ENCODE data around the gene HDAC5. TPM values are rescaled to one million over a fixed set of nuclear protein-coding genes. Genes with fewer than 3 reads are reported as not detected.
A peak's percentile ranks its signal among the peaks of the same experiment; 100 is the strongest.
"Not testable (repeated sequence)": the region's sequence is repeated elsewhere in the genome, so short reads cannot be mapped to it uniquely, and the experiment has no call there.

HDAC5 gene
- total RNA-seq, 2 donors from 2014 or later: 17.3 to 27.8 TPM

DNA sequence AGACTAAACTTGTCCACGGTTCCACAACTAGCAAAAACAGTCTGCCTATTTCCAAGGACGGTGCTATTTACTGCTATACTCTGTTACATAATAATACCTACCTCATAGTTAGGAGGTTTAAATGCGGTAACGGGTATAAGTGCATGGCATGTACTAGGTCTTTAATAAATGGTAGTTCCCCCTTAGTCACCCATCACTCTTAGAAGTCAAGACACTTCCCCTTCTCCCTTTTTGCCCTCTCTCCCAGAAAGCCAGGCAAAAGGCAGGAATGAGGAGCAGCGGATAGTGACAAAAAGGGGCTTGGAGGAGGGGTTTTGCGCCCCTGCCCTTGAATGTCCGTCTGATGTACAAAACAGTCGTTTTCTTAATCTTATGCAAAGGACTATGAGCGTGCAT, 55.9 kb downstream of the HDAC5 start:
- ATAC-seq: no peak
- no peak for DNase-seq (ENCODE audit: low spot score in 2 of 2)
- Mint-ChIP-seq H3K27ac (peak overlapping the region in 1 of 2 donors; percentile 89), H3K9me3 (no peaks in the 10 kb centered on the region), H3K36me3 (peaks cover 8 to 22% of the 10 kb centered on the region in 2 donors)

DNA sequence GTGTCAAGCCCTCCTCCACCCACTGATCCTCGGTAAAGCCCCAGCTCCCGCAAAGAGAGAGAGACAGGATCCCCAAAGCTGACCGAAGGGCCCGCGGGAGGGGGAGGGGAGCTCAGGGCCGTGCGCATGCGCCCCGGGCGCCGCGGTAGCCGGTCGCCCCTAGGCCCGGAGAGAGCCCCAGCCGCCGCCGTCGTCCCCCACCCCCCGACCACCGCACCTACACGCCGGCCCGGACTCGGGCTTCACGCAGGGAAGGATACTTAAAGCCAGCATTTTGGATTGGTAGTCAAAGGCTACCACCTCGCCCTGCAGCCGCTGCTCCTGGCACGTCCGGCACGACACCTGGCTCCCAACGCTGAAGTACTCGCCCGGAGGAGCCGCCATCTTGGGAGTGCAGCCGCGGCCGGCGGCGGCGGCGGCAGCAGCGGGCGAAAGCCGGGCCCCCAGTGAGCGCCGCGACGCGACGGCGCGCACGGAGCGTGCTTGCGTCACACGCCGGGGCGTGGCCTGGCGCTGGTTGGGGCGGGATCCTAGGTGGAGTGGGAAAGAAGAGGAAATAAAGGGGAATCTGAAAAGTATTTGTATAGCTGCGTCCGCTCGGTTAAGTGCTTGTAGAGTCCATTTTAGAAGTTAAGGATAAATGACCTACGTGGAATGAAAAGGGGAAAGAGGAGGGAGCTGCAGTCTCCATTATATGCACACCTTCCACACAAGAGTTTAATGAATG, 57.1 kb downstream of the HDAC5 start, which contains the start of gene LSM12:
LSM12 (minus strand) TSS at position 468 of the 727 bp plus-strand sequence; CDS start at position 384, 84 bp downstream.
- DNase-seq (ENCODE audit: low spot score in 2 of 2) (peak; percentile 90 to 97), ATAC-seq (peak; percentile 75 to 85)
- Mint-ChIP-seq H3K27ac (peak within 1 kb of the TSS; percentile 89 to 99), H3K36me3 (peaks cover 8 to 28% of the 10 kb centered on the region in 2 donors), H3K9me3 (no peaks in the 10 kb centered on the region)

DNA sequence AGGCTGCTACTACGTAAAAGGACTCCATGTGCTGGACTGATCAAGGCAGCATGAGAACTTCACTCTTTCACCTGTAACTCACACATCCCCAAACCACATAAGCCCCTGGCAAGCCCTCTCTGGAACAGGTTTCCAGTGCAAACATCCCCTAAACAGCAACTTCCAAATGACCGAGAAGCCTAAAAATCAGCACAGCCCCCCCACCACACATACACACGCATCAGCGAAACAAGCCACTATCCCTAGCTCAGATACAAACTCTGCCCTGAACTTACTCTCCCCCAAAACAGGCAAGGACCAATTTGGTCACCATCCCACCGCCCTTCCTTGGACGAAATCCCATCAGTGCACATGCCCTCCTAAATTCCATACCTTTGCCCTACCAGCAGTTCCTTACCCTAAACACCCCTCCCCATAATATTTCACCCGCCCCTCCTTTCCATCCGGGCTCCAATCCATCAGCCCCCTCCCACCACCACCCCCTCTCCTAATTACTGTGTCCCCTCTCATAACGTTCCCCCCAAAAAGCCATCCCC, 57.7 kb downstream of the HDAC5 start:
- H3K27ac Mint-ChIP-seq: peak overlapping the region; percentile 89 to 99
- ATAC-seq: no peak

DNA sequence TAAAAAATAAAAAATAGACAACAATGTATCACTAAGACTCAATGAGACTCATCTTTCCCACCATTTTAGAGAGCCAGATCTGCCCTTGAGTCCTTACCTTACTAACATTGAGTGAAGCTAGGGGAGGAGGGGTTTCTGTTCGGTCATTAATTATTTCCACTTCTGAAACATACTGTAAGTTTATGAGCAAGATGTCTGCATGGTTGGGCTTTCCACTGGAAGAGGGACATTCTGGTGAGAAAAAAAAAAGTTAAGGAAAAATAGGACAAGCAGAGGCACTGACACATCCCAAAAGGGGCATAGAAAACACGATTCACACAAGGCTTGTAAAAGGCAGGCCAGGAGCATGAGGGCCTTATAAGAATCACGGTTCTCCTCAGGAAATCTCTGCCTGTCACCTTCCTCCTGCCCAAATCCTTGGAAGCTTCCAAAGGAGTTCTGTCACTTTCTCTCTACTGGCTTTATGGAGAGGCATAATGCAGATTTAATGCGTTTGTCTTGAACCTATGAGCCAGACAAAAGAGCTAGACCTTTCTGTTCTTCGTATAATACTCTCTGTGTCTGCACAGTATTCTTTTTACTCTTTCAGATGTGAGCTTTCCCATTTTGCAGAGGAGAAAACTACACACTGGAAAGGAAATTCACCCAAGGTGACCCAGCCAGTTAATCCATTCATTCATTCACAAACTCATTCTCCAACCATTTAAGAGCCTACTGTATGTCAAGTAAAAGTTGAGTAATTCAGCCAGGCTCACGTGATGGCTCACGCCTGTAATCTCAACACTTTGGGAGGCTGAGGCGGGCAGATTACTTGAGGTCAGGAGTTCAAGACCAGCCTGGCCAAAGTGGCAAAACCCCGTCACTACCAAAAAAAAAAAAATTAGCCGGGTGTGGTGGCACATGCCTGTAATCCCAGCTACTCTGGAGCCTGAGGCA, 59.5 kb downstream of the HDAC5 start:
- H3K9me3 Mint-ChIP-seq: no peaks in the 10 kb centered on the region
- peak overlapping the region in 1 of 2 donors; percentile 77 for H3K27ac Mint-ChIP-seq
- H3K36me3 Mint-ChIP-seq: peaks cover 13 to 47% of the 10 kb centered on the region in 2 donors
- no peak for DNase-seq (ENCODE audit: low spot score in 2 of 2)
- no peak for ATAC-seq

More for the DNA sequence above, 57.7 kb downstream of the HDAC5 start:
- H3K9me3 Mint-ChIP-seq: no peaks in the 10 kb centered on the region
- peak in 1 of 2 donors; percentile 21 for DNase-seq (ENCODE audit: low spot score in 2 of 2)
- peaks cover 9 to 31% of the 10 kb centered on the region in 2 donors for H3K36me3 Mint-ChIP-seq

DNA sequence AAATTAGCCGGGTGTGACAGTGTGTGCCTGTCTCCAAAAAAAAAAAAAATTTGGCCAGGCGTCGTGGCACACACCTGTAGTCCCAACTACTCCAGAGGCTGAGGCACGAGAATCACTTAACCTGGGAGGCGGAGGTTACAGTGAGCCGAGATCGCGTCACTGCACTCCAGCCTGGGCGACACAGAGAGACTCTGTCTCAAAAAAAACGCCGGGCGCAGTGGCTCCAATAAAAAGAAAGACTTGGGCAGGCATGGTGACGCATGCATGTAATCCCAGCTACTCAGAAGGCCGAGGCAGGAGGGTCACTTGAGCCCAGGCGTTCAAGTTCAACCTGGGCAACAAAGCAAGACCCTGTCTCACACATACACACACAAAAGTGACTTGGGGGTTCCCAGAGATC, 60.6 kb downstream of the HDAC5 start:
- peaks cover 18 to 56% of the 10 kb centered on the region in 2 donors for H3K36me3 Mint-ChIP-seq
- ATAC-seq: no peak
- H3K9me3 Mint-ChIP-seq: no peaks in the 10 kb centered on the region
- DNase-seq (ENCODE audit: low spot score in 2 of 2): no peak
- no peak overlapping the region for H3K27ac Mint-ChIP-seq

DNA sequence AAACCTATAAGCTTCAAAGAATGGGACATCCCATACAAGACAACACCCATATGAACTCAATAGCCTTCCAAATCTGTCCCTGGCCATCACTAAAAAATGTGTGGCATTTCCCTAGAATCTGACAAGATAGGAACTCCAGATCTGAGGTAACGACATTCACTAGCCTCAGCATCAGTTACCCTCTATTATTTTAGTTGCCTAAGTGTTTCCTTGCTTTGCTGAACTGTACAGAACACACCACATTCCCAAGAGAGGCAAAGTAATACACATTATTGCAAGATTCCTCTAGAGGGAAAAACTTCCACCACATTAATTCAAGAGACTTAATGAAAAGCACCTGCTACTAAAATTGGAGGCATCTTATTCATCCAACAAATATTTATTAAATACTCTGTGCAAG, 62.0 kb downstream of the HDAC5 start:
- no peak for ATAC-seq
- H3K9me3 Mint-ChIP-seq: no peaks in the 10 kb centered on the region
- peaks cover 18 to 56% of the 10 kb centered on the region in 2 donors for H3K36me3 Mint-ChIP-seq
- no peak for DNase-seq (ENCODE audit: low spot score in 2 of 2)
- no peak overlapping the region for H3K27ac Mint-ChIP-seq

DNA sequence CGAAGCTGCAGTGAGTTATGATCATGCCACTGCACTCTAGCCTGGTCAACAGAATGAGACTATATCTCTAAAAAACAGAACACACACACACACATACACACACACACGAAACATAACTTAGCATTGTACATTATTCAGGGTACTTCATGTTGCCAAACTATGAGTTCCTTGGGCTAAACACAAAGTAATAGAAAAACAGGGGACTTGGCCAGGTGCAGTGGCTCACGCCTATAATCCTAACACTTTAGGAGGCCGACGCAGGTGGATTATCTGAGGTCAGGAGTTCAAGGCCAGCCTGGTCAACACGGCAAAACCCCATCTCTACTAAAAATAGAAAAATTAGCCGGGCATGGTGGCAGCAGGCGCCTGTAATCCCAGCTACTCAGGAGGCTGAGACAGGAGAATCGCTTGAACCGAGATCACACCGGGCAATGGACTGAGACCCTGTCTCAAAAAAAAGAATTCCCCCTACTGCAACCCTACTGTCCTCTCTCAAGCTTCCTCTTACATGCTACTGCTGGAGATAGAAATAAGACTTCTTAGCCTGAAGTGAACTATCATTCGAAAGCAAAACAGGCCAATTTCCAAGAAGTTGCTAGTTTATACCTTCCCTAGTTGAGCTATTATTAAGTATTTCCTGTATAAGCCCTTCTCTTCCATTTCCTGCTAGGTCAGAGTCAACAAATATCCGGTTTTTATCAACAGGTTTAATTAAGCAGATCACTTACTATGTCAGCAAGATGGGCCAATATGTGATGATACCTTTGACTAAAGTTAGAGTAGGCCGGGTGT, 64.1 kb downstream of the HDAC5 start:
- H3K9me3 Mint-ChIP-seq: no peaks in the 10 kb centered on the region
- H3K36me3 Mint-ChIP-seq: peaks cover 10 to 47% of the 10 kb centered on the region in 2 donors
- no peak for ATAC-seq
- no peak for DNase-seq (ENCODE audit: low spot score in 2 of 2)
- H3K27ac Mint-ChIP-seq: peak overlapping the region in 1 of 2 donors; percentile 74

DNA sequence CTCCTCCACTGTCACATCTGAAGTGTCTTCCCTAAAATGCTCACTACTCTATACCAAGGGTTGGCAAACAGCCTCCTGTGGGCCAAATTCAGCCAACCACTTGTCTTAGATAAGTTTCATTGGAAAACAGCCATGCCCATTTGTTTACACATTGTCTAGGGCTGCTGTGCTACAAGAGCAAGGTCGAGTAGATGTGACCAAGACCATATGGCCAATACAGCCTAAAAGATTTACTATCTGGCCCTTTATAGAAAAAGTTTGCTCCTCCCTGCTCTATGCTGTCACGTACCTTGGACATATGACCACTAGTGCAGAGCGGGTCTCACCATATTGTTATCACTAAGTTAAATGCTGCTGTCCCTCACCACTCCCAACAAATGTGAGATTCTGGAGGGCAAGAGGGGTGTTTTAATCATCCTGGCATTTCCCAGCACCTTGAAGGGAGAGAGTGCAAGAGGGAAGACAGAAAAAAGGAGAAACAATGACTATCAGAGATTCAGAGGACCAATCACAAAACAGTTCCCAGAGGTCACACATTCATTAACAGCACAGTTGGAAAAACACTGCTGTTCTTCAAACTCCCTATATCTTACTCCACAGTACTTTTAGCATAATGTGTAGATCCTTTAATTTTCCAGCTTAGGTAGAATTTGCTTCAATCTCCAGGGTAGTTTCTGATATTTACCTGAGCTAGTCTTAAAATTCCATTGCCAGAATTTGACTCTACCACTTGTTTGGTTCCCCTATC, 70.1 kb downstream of the HDAC5 start:
- DNase-seq (ENCODE audit: low spot score in 2 of 2): no peak
- H3K27ac Mint-ChIP-seq: peak overlapping the region in 1 of 2 donors; percentile 16
- ATAC-seq: no peak
- H3K36me3 Mint-ChIP-seq: peaks cover 5 to 9% of the 10 kb centered on the region in 2 donors
- H3K9me3 Mint-ChIP-seq: no peaks in the 10 kb centered on the region

DNA sequence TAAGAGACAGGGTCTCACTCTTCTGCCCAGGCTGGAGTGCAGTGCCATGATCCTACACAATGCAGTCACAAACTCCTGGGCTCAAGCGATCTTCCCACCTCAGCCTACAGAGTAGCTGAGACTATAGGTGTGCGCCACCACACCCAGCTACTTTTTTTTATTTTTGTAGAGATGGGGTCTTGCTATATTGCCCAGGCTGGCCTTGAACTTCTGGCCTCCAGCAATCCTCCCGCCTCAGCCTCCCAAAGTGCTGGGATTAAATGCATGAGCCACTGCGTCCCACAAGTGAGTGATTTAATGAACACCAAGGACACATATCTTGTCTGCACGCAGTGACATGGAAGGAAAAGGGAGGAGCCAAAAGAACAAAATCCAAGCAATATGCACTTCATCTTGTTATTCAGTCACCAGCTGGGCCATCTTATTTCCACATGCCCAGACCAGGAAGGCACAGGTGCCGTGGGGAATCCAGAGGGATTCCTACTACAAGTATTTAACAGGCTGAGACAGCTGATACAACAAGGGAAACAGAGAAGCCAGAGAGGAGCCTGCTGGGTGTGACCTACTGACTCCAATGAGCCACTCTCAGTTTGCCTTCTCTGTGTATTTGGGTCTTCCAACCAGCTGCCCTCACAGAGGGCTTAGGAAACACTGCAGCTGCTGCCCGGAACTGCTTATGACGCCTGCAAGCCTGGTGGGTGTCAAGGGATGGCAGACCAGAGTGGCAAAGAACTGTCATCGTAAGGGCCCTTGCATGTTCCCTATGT, 74.0 kb downstream of the HDAC5 start:
- Mint-ChIP-seq H3K9me3 (no peaks in the 10 kb centered on the region), H3K27ac (peak overlapping the region in 1 of 2 donors; percentile 22), H3K36me3 (peaks cover 5 to 12% of the 10 kb centered on the region in 2 donors)
- DNase-seq (ENCODE audit: low spot score in 2 of 2): no peak
- no peak for ATAC-seq

DNA sequence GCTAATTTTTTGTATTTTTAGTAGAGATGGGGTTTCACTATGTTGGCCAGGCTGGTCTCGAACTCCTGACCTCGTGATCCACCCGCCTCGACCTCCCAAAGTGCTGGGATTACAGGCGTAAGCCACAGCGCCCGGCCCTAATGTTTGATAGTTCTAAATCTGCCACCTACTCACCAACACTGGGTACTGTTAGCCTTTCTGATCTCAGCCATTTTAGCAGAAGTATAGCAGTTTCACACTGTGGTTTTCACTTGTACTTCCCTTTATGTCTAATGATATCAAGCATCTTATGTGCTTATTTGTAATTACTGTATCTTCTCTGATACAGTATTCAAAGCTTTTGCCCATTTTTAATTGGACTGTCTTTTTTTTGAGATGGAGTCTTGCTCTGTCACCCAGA, 76.5 kb downstream of the HDAC5 start:
- H3K27ac Mint-ChIP-seq; DNase-seq (ENCODE audit: low spot score in 2 of 2); H3K9me3 Mint-ChIP-seq; H3K36me3 Mint-ChIP-seq; ATAC-seq: not testable (repeated sequence)

DNA sequence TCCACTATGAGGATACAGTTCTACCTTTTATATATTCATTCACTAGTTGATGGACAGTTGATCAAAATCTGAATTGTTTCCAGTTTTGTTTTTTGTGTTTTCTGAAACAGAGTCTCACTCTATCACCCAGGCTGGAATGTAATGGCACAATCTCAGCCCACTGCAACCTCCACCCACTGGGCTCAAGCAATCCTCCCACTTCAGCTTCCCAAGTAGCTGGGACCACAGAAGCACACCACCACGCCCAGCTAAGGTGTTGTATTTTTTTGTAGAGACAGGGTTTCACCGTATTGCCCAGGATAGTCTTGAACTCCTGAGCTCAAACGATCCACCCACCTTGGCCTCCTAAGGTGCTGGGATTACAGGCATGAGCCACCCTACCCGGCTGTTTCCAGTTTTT, 78.0 kb downstream of the HDAC5 start:
- DNase-seq (ENCODE audit: low spot score in 2 of 2): no peak
- Mint-ChIP-seq H3K9me3 (no peaks in the 10 kb centered on the region), H3K36me3 (peaks cover 4 to 5% of the 10 kb centered on the region in 2 donors), H3K27ac (peak overlapping the region in 1 of 2 donors; percentile 9)
- no peak for ATAC-seq

DNA sequence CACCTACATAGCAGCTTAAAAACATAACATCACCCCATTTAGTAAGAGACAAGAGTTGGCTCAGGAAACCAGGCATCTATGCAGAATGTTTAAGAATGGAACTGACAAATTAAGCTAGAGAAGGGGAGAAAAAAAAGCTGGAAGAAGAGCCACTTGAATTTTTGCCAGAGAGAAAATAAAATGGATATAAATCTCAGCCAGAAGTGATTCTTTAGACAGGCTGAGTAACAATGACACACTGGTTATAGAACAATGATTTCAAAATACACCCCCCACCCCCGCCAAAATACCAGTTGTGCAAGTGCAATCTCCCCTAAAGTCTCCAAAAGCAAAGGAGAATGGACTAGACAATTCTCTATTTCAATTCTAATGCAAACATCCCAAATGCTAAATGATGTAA, 79.4 kb downstream of the HDAC5 start:
- ATAC-seq: no peak
- H3K27ac Mint-ChIP-seq: no peak overlapping the region
- H3K36me3 Mint-ChIP-seq: peaks cover 4 to 5% of the 10 kb centered on the region in 2 donors
- H3K9me3 Mint-ChIP-seq: no peaks in the 10 kb centered on the region
- no peak for DNase-seq (ENCODE audit: low spot score in 2 of 2)

DNA sequence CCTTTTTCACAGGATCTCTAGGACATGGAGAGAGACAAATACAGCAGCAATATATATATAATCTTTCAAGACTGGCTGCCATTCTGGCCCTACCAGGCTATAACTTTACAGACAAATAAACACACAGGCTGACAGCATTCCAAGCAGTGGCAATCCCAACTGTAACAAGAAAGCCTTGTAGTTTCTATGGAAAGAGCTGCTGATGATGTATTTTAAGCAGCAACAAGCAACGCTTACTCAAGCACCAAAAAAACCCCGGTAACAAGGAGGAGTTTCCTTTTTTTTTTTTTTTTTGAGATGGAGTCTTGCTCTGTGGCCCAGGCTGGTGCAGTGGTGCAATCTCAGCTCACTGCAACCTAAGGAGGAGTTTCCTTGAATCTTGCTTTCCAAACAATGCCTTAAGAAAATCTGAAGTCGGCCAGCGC, 80.2 kb downstream of the HDAC5 start:
- Mint-ChIP-seq H3K9me3 (no peaks in the 10 kb centered on the region), H3K36me3 (peaks cover 4 to 5% of the 10 kb centered on the region in 2 donors), H3K27ac (no peak overlapping the region)
- DNase-seq (ENCODE audit: low spot score in 2 of 2) (no peak), ATAC-seq (no peak)

DNA sequence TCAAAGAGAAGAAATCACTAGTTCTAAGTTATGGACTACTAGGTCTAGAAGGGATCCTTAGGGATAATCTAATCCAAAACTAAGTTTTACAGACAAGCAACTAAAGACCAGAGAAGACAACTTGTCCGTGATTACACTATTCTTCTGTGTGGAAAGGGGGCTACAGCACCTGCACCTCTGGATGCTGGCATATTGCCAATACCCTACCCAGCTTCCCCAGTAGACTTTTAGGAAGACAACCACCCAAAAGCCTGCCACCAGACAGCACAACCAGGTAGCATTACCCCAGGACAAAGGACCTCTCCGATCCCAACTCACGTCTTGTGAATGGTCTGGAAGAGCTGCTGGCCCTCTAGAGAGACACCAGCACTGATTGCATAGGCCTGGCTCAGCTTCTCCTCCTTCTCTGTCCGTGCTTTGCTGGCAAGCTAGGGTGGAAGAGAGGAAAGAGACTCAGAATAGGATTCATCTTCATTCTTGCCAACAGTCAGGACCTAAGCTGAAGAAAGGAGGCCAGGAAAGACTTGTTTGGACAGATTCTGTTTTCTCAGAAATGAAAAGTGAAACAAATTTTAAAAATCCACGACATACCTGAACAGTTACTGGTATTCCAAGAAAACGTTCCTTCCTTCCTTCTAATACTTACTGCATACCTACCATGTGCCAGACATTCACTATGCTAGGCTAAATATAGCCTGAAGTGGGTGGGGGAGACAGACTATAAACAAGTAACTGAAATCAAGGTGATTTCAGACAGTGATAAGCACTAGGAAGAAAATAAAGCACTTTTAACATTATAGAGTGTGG, 83.4 kb downstream of the HDAC5 start:
- no peaks in the 10 kb centered on the region for H3K9me3 Mint-ChIP-seq
- peaks cover 6 to 10% of the 10 kb centered on the region in 2 donors for H3K36me3 Mint-ChIP-seq
- H3K27ac Mint-ChIP-seq: peak overlapping the region in 1 of 2 donors; percentile 39
- no peak for DNase-seq (ENCODE audit: low spot score in 2 of 2)
- ATAC-seq: no peak
